Keratinocyte (primary cell): ENCODE data around the gene STIM1. TPM values are rescaled to one million over a fixed set of nuclear protein-coding genes. Genes with fewer than 3 reads are reported as not detected.

Experiments used
- DNase-seq: peaks from one replicate; pipeline ENCODE4 v3.0.0-alpha.2; 2011; ENCODE audit warnings: low read depth, missing footprints, low spot score
- FAIRE-seq: peaks from 2 replicates; lab custom pipeline; 2011; peaks lifted over from hg19 to GRCh38; lab: Jason Lieb, UNC
- H2AFZ ChIP-seq: 2 replicates; pipeline ENCODE4 v1.6.0; 2012; ENCODE audit warnings: low read length, control low read depth, inconsistent platforms; ENCODE audit not compliant: control insufficient read depth
- H3K27ac ChIP-seq: 2 replicates; pipeline ENCODE4 v1.5.1; 2011; ENCODE audit warnings: low read length; ENCODE audit not compliant: control insufficient read depth, insufficient read depth
- H3K27me3 ChIP-seq: 3 replicates; pipeline ENCODE4 v1.6.0; 2011; ENCODE audit warnings: low read length; ENCODE audit not compliant: control insufficient read depth, insufficient read depth; ENCODE audit errors: extremely low read depth
- H3K36me3 ChIP-seq, 2 experiments: 2 replicates in 1 of 2; 3 replicates in 1 of 2; pipeline ENCODE4 v1.5.1; 2011; ENCODE audit warnings: low read length in 2 of 2, mild to moderate bottlenecking in 1 of 2; ENCODE audit not compliant: control insufficient read depth in 2 of 2, insufficient read depth in 2 of 2; ENCODE audit errors: extremely low read depth in 1 of 2
- H3K4me1 ChIP-seq: 3 replicates; pipeline ENCODE4 v1.5.1; 2011; ENCODE audit warnings: low read length; ENCODE audit not compliant: control insufficient read depth, insufficient read depth; ENCODE audit errors: extremely low read depth
- H3K4me2 ChIP-seq: 3 replicates; pipeline ENCODE4 v1.6.0; 2011; ENCODE audit warnings: low read depth, low read length; ENCODE audit not compliant: control insufficient read depth, insufficient read depth; ENCODE audit errors: extremely low read depth
- H3K4me3 ChIP-seq, 3 experiments: fragments of 200-600 bp in 1 of 3; sonication (generic) in 1 of 3; 2 replicates in 2 of 3; 3 replicates in 1 of 3; pipeline ENCODE4 v1.5.1; 2011 to 2016; ENCODE audit warnings: low read length in 3 of 3, mild to moderate bottlenecking in 3 of 3, control low read depth in 2 of 3, inconsistent platforms in 1 of 3, low read depth in 1 of 3, mixed read lengths in 1 of 3, mixed run types in 1 of 3, moderate library complexity in 1 of 3; ENCODE audit not compliant: control insufficient read depth in 2 of 3, insufficient read depth in 2 of 3; ENCODE audit errors: extremely low read depth in 1 of 3
- H3K79me2 ChIP-seq: 2 replicates; pipeline ENCODE4 v1.6.0; 2012; ENCODE audit warnings: low read length; ENCODE audit not compliant: control insufficient read depth, insufficient read depth
- H3K9ac ChIP-seq: 3 replicates; pipeline ENCODE4 v1.6.0; 2011; ENCODE audit warnings: low read length; ENCODE audit not compliant: control insufficient read depth, insufficient read depth; ENCODE audit errors: extremely low read depth
- H3K9me1 ChIP-seq: 3 replicates; pipeline ENCODE4 v1.6.0; 2011; ENCODE audit warnings: low read length; ENCODE audit not compliant: control insufficient read depth, insufficient read depth; ENCODE audit errors: extremely low read depth
- H3K9me3 ChIP-seq: 2 replicates; pipeline ENCODE4 v1.5.1; 2012; ENCODE audit warnings: low read depth, low read length; ENCODE audit not compliant: control insufficient read depth
- H4K20me1 ChIP-seq: 3 replicates; pipeline ENCODE4 v1.6.0; 2011; ENCODE audit warnings: low read length; ENCODE audit not compliant: control insufficient read depth, insufficient read depth; ENCODE audit errors: extremely low read depth
- CTCF ChIP-seq, 3 experiments: IDR thresholded peaks in 1 of 3; conservative IDR thresholded peaks in 1 of 3; optimal IDR thresholded peaks in 1 of 3; 2 replicates in 2 of 3; 3 replicates in 1 of 3; pipeline versions ENCODE3 to v1.5.1; 2011; ENCODE audit warnings: low read length in 3 of 3, mild to moderate bottlenecking in 3 of 3, moderate library complexity in 2 of 3, control low read depth in 1 of 3, inconsistent platforms in 1 of 3; ENCODE audit not compliant: insufficient read depth in 2 of 3; ENCODE audit errors: extremely low read depth in 1 of 3
- EZH2 ChIP-seq: IDR thresholded peaks from one replicate; pipeline ENCODE4 v1.6.1; 2012; ENCODE audit warnings: inconsistent platforms, mild to moderate bottlenecking, low read length, moderate library complexity
- dilution Hi-C: fragments of 300-500 bp; cut with MboI; formaldehyde crosslinking; loops from one replicate; pipeline ENCODE4 v1.7.0; 2020; ENCODE audit warnings: low sequenced_read_pairs; ENCODE audit not compliant: extremely low pct_ligation_motif_present
- polyA plus RNA-seq, 5 experiments: library from polyadenylated mRNA; depleted of rRNA in 3 of 5; stranded (reverse) in 3 of 5; stranded (forward) in 1 of 5; unstranded in 1 of 5; fragments of >200 nt; gene quantifications; 1 replicate in 1 of 5; 2 replicates in 3 of 5; 3 replicates in 1 of 5; pipeline versions ENCODE4 v1.2.1 to v1.2.3, GENCODE V29; 2011 to 2012; ENCODE audit warnings: missing spikeins in 2 of 5, low read depth in 1 of 5, low replicate concordance in 1 of 5

STIM1 gene
- polyA plus RNA-seq, 1 donor (not counting 4 experiments of a cell fraction or from before 2014, with no cell fraction given), result 23.7 TPM

DNA sequence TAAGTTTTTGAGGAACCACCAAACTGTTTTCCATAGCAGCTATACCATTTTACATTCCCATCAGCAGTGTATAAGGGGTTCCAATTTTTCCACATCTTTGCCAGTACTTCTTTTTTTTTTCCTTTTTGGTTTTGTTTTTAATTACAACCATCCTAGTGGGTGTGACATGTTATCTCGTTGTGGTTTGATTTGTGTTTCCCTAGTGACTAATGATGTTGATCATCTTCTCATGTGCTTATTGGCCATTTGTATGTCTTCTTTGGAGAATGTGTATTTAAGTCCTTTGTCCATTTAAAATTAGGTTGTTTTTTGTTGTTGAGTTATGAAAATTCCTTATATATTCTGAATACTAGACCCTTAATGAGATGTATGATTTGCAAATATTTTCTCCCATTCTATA lies 59.3 kb downstream of the STIM1 start:
- dilution Hi-C loops, result no loop called here
- H2AFZ ChIP-seq, result no peak overlapping the region
- H3K9me3 ChIP-seq, result no peaks in the 10 kb centered on the region
- FAIRE-seq (no peak), DNase-seq (no peak)
- H3K9me1 ChIP-seq, result no peaks in the 10 kb centered on the region
- no peaks in the 10 kb centered on the region for H4K20me1 ChIP-seq
- no peaks in the 10 kb centered on the region for H3K36me3 ChIP-seq
- peaks cover 15% of the 10 kb centered on the region for H3K4me1 ChIP-seq
- TF ChIP-seq CTCF (optimal IDR thresholded peaks at IDR 0.05 in 1 of 3, IDR thresholded peaks at IDR 0.05 in 1 of 3, conservative IDR thresholded peaks at IDR 0.05 in 1 of 3; ENCODE audit: extremely low read depth in 1 of 3, insufficient read depth in 2 of 3, low read length in 3 of 3), result no peak
- no peak for TF ChIP-seq EZH2
- H3K4me2 ChIP-seq, result no peak overlapping the region
- peaks cover 24% of the 10 kb centered on the region for H3K79me2 ChIP-seq
- H3K4me3 ChIP-seq, result no peak overlapping the region
- H3K27me3 ChIP-seq, result no peaks in the 10 kb centered on the region
- H3K27ac ChIP-seq, result no peak overlapping the region
- H3K9ac ChIP-seq, result no peak overlapping the region

- Histone ChIP-seq H2AFZ (peak overlapping the region; percentile 53), H3K79me2 (peaks cover 17% of the 10 kb centered on the region), H3K36me3 (no peaks in the 10 kb centered on the region), H3K4me1 (peaks cover 24% of the 10 kb centered on the region), H3K27ac (peak overlapping the region; percentile 84), H3K9me1 (no peaks in the 10 kb centered on the region), H3K9me3 (no peaks in the 10 kb centered on the region), H3K4me2 (peak overlapping the region; percentile 74), H3K4me3 (peak overlapping the region in 2 of 3 experiments; percentile 12 to 29), H4K20me1 (no peaks in the 10 kb centered on the region), H3K9ac (peak overlapping the region; percentile 61), H3K27me3 (no peaks in the 10 kb centered on the region)
- DNase-seq, result peak; percentile 66
- no peak for TF ChIP-seq CTCF (optimal IDR thresholded peaks at IDR 0.05 in 1 of 3, IDR thresholded peaks at IDR 0.05 in 1 of 3, conservative IDR thresholded peaks at IDR 0.05 in 1 of 3; ENCODE audit: extremely low read depth in 1 of 3, insufficient read depth in 2 of 3, low read length in 3 of 3)
- TF ChIP-seq EZH2, result no peak
- peak; percentile 94 for FAIRE-seq
- dilution Hi-C loops, result no loop called here
Observed at GRCh38 chr11:3916962-3917361, 61.5 kb downstream of the STIM1 start.
